DND-41 (cell line): ENCODE measurements around the gene EDIL3.

Source experiments
- ATAC-seq: fragments of 200-7000 bp; cut with Tn5 transposase; 3 replicates; pipeline ENCODE4 v1.9.1; 2021; ENCODE audit warnings: low read depth; ENCODE audit not compliant: insufficient read depth
- DNase-seq: peaks from one replicate; pipeline ENCODE4 v3.0.0-alpha.2; 2020
- H2AFZ ChIP-seq: 2 replicates; pipeline ENCODE4 v1.6.0; 2012; ENCODE audit warnings: low read depth, low read length
- H3K27ac ChIP-seq: 2 replicates; pipeline ENCODE4 v1.5.1; 2012; ENCODE audit warnings: low read length, inconsistent platforms
- H3K27me3 ChIP-seq: fragments of 200-600 bp; sonication (generic); 2 replicates; pipeline ENCODE4 v1.6.0; 2012; ENCODE audit warnings: low read length, mild to moderate bottlenecking, inconsistent platforms; ENCODE audit not compliant: insufficient read depth, poor library complexity
- H3K36me3 ChIP-seq: 2 replicates; pipeline ENCODE4 v1.5.1; 2012; ENCODE audit warnings: low read length, inconsistent platforms; ENCODE audit not compliant: insufficient read depth
- H3K4me1 ChIP-seq: 2 replicates; pipeline ENCODE4 v1.5.1; 2012; ENCODE audit warnings: mild to moderate bottlenecking, low read length; ENCODE audit not compliant: insufficient read depth
- H3K4me2 ChIP-seq: 2 replicates; pipeline ENCODE4 v1.6.0; 2012; ENCODE audit warnings: mild to moderate bottlenecking, moderate library complexity, low read length, inconsistent platforms; ENCODE audit not compliant: insufficient read depth
- H3K4me3 ChIP-seq, 2 experiments: fragments of 200-600 bp in 1 of 2; shearing (Covaris generic) in 1 of 2; 2 replicates each; pipeline ENCODE4 v1.5.1; 2012 to 2016; ENCODE audit warnings: inconsistent platforms in 2 of 2, low read length in 2 of 2, mild to moderate bottlenecking in 2 of 2, low read depth in 1 of 2, moderate library complexity in 1 of 2
- H3K79me2 ChIP-seq: 2 replicates; pipeline ENCODE4 v1.6.0; 2012; ENCODE audit warnings: low read length, inconsistent platforms; ENCODE audit not compliant: insufficient read depth
- H3K9ac ChIP-seq: 2 replicates; pipeline ENCODE4 v1.6.0; 2012; ENCODE audit warnings: low read depth, mild to moderate bottlenecking, inconsistent platforms, low read length, moderate library complexity
- H3K9me3 ChIP-seq: 2 replicates; pipeline ENCODE4 v1.5.1; 2012; ENCODE audit warnings: low read length, moderate library complexity, mild to moderate bottlenecking, inconsistent platforms; ENCODE audit not compliant: insufficient read depth, severe bottlenecking
- H4K20me1 ChIP-seq: 2 replicates; pipeline ENCODE4 v1.6.0; 2012; ENCODE audit warnings: low read length; ENCODE audit not compliant: insufficient read depth
- CTCF ChIP-seq: IDR thresholded peaks from 2 replicates; pipeline ENCODE4 v1.5.1; 2012; ENCODE audit warnings: borderline replicate concordance, low read length, moderate library complexity, mild to moderate bottlenecking; ENCODE audit not compliant: poor library complexity, severe bottlenecking; ENCODE audit errors: extremely low read depth
- EZH2 ChIP-seq: IDR thresholded peaks from 3 replicates; pipeline ENCODE4 v1.6.1; 2012; ENCODE audit warnings: borderline replicate concordance, low read depth, mild to moderate bottlenecking, moderate library complexity, low read length, inconsistent platforms; ENCODE audit not compliant: severe bottlenecking

The EDIL3 gene

GRCh38 chr5:84092738-84093137 lies 291.9 kb downstream of the EDIL3 start:
- Histone ChIP-seq H3K79me2 (no peaks in the 10 kb centered on the region), H4K20me1 (no peaks in the 10 kb centered on the region), H3K36me3 (no peaks in the 10 kb centered on the region), H3K4me1 (no peaks in the 10 kb centered on the region), H3K9me3 (no peaks in the 10 kb centered on the region), H3K27me3 (no peaks in the 10 kb centered on the region), H3K9ac (no peak overlapping the region), H2AFZ (no peak overlapping the region), H3K4me3 (no peak overlapping the region), H3K27ac (no peak overlapping the region), H3K4me2 (no peak overlapping the region)
- DNase-seq, result no peak
- ATAC-seq, result no peak
- TF ChIP-seq CTCF (no peak), EZH2 (no peak)

GRCh38 chr5:84091127-84091799 lies 293.4 kb downstream of the EDIL3 start:
- no peak for ATAC-seq
- TF ChIP-seq EZH2 (no peak), CTCF (no peak)
- H3K27ac ChIP-seq, result no peak overlapping the region

GRCh38 chr5:84088996-84089395 lies 295.7 kb downstream of the EDIL3 start:
- DNase-seq, result no peak
- no peaks in the 10 kb centered on the region for H3K9me3 ChIP-seq
- no peaks in the 10 kb centered on the region for H3K4me1 ChIP-seq
- H2AFZ ChIP-seq, result no peak overlapping the region
- H4K20me1 ChIP-seq, result no peaks in the 10 kb centered on the region
- no peaks in the 10 kb centered on the region for H3K79me2 ChIP-seq
- H3K4me2 ChIP-seq, result no peak overlapping the region
- no peak for ATAC-seq
- no peak overlapping the region for H3K4me3 ChIP-seq
- no peak overlapping the region for H3K9ac ChIP-seq
- H3K36me3 ChIP-seq, result no peaks in the 10 kb centered on the region
- H3K27me3 ChIP-seq, result no peaks in the 10 kb centered on the region
- TF ChIP-seq CTCF (peak; percentile 28), EZH2 (no peak)
- H3K27ac ChIP-seq, result no peak overlapping the region

More at GRCh38 chr5:84091127-84091799, 293.4 kb downstream of the EDIL3 start:
- H3K4me1 ChIP-seq, result no peaks in the 10 kb centered on the region
- DNase-seq, result no peak
- no peak overlapping the region for H3K4me2 ChIP-seq
- no peak overlapping the region for H3K9ac ChIP-seq
- no peaks in the 10 kb centered on the region for H3K27me3 ChIP-seq
- no peaks in the 10 kb centered on the region for H3K36me3 ChIP-seq
- no peak overlapping the region for H2AFZ ChIP-seq
- no peaks in the 10 kb centered on the region for H4K20me1 ChIP-seq
- no peak overlapping the region for H3K4me3 ChIP-seq
- no peaks in the 10 kb centered on the region for H3K79me2 ChIP-seq
- no peaks in the 10 kb centered on the region for H3K9me3 ChIP-seq

- ATAC-seq (no peak), DNase-seq (no peak)
- Histone ChIP-seq H3K79me2 (no peaks in the 10 kb centered on the region), H3K4me2 (no peak overlapping the region), H3K9ac (no peak overlapping the region), H3K27me3 (no peaks in the 10 kb centered on the region), H3K27ac (no peak overlapping the region), H4K20me1 (no peaks in the 10 kb centered on the region), H3K4me1 (no peaks in the 10 kb centered on the region), H3K36me3 (no peaks in the 10 kb centered on the region), H3K9me3 (no peaks in the 10 kb centered on the region), H3K4me3 (no peak overlapping the region), H2AFZ (no peak overlapping the region)
- TF ChIP-seq CTCF (no peak), EZH2 (no peak)
Observed at GRCh38 chr5:84086511-84086910, 298.2 kb downstream of the EDIL3 start.
